Measurements from ENCODE around the gene NAPEPLD.
"Not testable (repeated sequence)": the region's sequence is repeated elsewhere in the genome, so short reads cannot be mapped to it uniquely, and the experiment has no call there.

NAPEPLD gene

DNA sequence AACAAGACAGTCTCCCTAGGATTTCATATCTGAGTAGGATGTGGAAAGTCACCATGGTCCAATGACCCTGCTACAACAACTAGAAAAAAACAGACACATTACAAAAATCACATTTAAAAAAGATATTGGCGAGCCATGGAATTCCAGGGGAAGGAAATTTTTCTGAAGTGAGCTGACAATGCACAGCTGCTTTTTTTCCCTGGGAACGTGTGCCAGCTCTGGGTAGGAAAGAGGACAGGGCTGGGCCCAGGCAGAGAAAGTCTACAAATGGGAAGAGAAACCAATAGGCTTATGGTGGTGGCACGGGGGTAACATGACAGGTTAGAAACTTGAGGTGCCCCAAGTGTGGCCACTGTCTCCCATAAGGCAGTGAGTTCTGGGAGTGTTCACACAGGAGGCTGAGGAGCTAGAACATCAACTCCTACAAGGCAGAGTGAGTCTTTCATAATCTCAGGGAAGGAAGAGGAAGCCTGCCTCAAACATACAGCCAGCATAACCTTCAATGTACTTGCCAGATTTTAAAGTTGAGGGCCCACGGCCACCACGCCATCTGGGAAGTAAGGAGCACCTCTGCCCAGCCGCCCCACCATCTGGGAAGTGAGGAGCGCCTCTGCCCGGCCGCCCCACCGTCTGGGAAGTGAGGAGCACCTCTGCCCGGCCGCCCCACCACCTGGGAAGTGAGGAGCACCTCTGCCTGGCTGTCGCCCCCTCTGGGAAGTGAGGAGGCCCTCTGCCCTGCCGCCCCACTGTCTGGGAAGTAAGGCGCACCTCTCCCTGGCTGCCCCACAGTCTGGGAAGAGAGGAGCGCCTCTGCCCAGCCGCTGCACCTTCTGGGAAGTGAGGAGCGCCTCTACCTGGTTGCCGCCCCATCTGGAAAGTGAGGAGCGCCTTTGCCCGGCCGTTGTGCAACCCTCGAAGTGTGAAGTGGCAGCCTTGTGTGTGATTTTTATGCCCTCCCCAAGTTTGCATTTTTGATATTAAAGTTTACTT is 80.2 kb downstream of the NAPEPLD start:
- in situ Hi-C loops (cut with HindIII; ENCODE audit: low sequenced_read_pairs): no loop called here
- no peak for DNase-seq (ENCODE audit: low read depth)
- TF ChIP-seq, protein P1, sequence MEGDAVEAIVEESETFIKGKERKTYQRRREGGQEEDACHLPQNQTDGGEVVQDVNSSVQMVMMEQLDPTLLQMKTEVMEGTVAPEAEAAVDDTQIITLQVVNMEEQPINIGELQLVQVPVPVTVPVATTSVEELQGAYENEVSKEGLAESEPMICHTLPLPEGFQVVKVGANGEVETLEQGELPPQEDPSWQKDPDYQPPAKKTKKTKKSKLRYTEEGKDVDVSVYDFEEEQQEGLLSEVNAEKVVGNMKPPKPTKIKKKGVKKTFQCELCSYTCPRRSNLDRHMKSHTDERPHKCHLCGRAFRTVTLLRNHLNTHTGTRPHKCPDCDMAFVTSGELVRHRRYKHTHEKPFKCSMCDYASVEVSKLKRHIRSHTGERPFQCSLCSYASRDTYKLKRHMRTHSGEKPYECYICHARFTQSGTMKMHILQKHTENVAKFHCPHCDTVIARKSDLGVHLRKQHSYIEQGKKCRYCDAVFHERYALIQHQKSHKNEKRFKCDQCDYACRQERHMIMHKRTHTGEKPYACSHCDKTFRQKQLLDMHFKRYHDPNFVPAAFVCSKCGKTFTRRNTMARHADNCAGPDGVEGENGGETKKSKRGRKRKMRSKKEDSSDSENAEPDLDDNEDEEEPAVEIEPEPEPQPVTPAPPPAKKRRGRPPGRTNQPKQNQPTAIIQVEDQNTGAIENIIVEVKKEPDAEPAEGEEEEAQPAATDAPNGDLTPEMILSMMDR (IDR thresholded peaks at IDR 0.05; ENCODE audit: low read depth, low read length, missing control alignments): no peak
- H3K4me3 ChIP-seq (ENCODE audit: low read depth, low read length): no peak overlapping the region

DNA sequence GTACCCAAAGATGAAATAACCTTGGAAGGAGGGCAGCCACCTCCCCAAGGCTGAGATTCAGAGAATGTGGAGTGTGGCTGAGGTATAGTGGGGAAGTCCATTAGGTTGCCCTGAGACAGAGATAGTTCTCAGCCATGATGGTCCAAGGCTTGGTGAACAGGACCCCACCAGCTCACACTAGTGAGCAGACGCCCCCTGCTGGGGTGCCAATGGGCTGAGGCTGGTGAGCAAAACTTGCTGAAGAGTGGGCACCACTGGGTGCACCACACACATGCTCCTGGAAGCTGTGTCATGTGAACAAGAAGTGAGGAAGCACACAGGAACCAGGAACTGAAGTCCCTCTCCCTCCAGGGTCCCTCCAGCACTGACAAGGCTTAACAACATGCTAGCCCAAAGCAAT is 83.2 kb downstream of the NAPEPLD start:
- TF ChIP-seq, protein P1 (IDR thresholded peaks at IDR 0.05; ENCODE audit: low read depth, low read length, missing control alignments): peak; percentile 39
- no peak overlapping the region for H3K4me3 ChIP-seq (ENCODE audit: low read depth, low read length)
- in situ Hi-C loops (cut with HindIII; ENCODE audit: low sequenced_read_pairs): no loop called here

DNA sequence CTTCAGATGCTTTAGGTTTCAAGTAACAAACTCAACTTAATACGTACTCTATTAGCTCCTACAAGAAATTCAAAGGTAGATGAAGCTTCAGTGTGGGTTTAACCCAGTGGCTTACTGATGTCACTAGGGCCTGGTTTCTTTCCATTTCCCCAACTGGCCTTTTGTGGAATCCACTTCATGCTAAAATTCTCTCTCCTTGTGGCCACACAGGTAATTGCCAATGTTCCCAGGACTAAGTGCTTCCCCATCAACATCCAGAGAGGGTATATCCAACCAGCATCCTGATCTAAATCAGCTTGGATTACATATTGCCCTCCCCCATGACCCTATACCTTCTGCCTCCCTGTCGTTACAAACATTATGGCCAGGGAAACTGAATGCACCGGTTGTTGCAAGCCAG is 85.0 kb downstream of the NAPEPLD start:
- TF ChIP-seq, protein P1 (IDR thresholded peaks at IDR 0.05; ENCODE audit: low read depth, low read length, missing control alignments): no peak
- DNase-seq (ENCODE audit: low read depth): no peak
- H3K4me3 ChIP-seq (ENCODE audit: low read depth, low read length): no peak overlapping the region
- in situ Hi-C loops (cut with HindIII; ENCODE audit: low sequenced_read_pairs): no loop called here

More for the DNA sequence above, 83.2 kb downstream of the NAPEPLD start:
- no peak for DNase-seq (ENCODE audit: low read depth)

DNA sequence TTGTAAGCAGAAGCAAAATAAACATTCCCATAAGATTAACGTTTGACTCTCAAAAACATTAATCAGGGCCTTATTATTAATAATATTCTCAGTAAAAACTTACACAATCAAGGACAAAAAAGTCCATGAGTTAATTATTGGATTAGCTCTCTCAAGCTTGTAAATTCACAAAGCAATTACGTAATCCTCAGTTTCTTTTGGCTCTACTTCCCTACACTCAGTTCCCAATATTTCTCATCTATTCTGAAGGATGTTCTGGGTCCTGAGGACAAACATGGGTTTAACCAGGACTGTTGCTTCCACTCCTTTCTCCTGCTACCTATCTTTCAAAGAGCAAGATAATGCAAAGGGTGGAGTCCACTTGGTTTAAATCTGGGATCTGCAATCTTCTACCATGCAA is 89.4 kb downstream of the NAPEPLD start:
- in situ Hi-C loops (cut with HindIII; ENCODE audit: low sequenced_read_pairs): no loop called here
- TF ChIP-seq, protein P1 (IDR thresholded peaks at IDR 0.05; ENCODE audit: low read depth, low read length, missing control alignments): no peak
- DNase-seq (ENCODE audit: low read depth): no peak
- H3K4me3 ChIP-seq (ENCODE audit: low read depth, low read length): no peak overlapping the region

DNA sequence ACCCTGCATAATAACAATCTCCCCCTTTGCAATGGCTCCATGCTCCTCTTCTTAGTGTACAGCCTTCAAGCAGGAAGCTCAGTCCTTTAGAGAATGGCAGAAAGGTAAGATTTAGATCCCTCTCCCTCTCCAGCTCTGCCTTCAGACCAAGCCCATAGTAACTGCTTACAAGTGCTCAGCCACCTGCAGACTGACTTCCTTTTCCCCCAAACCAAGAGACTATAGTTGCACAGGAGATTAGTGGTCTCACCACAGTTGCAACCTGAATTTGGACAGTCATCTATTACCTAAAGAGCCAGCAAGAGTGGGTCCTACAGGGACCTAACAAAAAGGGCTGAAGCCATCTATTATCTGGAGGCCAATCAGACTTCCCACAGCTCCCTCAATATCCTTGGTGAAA is 90.8 kb downstream of the NAPEPLD start:
- no peak for DNase-seq (ENCODE audit: low read depth)

DNA sequence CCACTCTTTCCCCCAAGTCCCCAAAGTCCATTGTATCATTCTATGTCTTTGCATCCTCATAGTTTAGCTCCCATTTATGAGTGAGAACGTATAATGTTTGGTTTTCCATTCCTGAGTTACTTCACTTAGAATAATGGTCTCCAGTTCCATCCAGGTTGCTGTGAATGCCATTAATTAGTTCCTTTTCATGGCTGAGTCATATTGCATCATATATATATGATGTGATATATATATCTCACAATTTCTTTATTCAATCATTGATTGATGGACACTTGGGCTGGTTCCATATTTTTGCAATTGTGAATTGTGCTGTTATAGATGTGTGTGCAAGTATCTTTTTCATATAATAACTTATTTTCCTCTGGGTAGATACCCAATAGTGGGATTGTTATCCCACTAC is 92.9 kb downstream of the NAPEPLD start:
- H3K4me3 ChIP-seq (ENCODE audit: low read depth, low read length); in situ Hi-C loops (cut with HindIII; ENCODE audit: low sequenced_read_pairs); DNase-seq (ENCODE audit: low read depth): not testable (repeated sequence)

More for the DNA sequence above, 90.8 kb downstream of the NAPEPLD start:
- H3K4me3 ChIP-seq (ENCODE audit: low read depth, low read length): no peak overlapping the region
- TF ChIP-seq, protein P1 (IDR thresholded peaks at IDR 0.05; ENCODE audit: low read depth, low read length, missing control alignments): no peak
- in situ Hi-C loops (cut with HindIII; ENCODE audit: low sequenced_read_pairs): no loop called here

DNA sequence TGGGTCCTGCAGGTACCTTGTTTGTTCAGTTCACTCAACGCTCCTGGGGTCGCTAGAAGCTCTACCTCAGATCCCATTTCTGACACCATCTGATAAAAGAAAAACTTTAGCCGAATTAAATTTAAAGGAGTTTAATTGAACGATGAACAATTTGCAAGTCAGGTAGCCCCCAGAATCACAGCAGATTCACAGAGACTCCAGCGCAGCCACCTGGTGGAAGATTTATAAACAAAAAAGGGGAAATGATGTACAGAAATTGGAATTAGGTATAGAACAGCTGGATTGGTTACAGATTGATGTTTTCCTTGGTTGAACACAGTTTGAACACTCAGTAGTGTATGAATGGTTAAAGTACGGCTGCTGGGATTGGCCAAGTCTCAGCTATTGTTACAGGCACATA is 97.4 kb downstream of the NAPEPLD start:
- in situ Hi-C loops (cut with HindIII; ENCODE audit: low sequenced_read_pairs): no loop called here
- no peak overlapping the region for H3K4me3 ChIP-seq (ENCODE audit: low read depth, low read length)
- TF ChIP-seq, protein P1 (IDR thresholded peaks at IDR 0.05; ENCODE audit: low read depth, low read length, missing control alignments): no peak
- no peak for DNase-seq (ENCODE audit: low read depth)

All from astrocyte of the cerebellum (primary cell).